GM18520 (cell line): ENCODE data around the gene SLCO2A1.

ENCODE experiments used
- ATAC-seq: cut with Tn5 transposase; IDR thresholded peaks from one replicate; pipeline ENCODE4 v1.9.1; 2021; ENCODE audit not compliant: unreplicated experiment

The SLCO2A1 gene

DNA sequence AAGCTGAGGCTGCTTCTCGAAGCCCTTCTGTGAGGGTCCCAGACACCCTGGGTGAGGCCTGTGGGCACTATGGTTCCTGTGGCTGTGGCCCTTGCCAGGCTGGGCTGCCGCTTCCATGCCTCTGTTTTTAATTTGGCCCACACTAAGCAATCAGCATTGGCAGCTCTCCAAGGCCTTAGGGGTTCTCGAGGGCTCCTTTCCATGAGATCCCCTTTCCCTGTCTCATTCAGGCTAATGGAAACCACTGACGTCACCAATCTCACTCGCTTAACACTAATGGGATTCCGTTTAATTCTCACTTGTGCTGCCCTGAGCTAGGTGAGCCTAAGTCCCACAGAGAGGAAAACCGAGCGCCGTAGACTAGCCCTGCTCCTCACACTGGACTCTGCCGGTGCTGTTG is 73.8 kb downstream of the SLCO2A1 start:
- ATAC-seq: no peak

DNA sequence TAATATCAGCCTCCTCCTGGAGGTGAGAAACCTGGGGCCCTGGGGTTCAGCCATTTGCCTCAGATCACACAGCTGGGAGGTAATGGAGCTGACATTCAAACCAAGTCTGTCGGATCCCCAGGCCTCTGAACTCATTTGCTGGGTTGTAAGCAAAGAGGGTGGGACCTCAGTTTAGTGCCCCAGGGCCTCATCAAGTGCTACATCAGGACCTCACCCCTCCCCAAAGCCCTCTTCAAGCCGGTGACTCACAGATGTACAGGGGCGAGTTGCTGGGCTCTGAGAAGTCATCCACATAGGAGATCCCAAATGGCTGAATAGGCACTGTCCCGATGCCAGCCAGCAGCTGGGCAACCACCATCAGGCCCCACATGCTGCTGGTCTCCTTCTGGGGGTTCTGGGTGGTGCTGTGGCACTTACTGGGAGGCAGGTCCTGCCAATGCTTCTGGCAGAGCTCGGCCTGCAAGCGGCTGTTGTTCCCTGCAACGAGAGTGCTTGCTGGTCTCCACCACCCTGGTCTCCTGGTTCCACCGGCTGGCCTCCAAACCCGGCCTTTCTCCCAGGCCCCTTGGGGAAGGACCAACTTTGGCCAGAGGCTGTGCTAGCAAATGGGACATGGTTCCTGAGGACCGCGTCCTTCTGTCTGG is 74.9 kb downstream of the SLCO2A1 start:
- no peak for ATAC-seq

DNA sequence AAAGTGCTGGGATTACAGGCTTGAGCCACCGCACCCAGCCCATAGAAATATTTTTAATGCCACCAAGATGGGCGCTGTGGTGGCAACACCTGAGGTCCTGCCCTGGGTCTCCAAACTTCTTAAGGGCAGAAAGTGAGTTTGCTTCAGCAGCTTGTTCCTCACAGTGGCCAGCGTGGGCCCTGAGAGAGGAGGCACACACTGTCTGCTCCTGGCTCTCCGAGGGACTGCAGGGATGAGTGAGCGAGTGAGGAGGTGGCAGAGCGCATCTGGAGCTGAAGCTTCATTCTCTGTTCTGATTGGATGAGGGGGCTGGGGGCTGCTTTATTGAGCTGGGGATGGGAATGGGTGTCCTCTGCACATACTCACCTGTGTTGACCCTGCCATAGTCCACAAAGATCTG is 76.4 kb downstream of the SLCO2A1 start:
- ATAC-seq: no peak

DNA sequence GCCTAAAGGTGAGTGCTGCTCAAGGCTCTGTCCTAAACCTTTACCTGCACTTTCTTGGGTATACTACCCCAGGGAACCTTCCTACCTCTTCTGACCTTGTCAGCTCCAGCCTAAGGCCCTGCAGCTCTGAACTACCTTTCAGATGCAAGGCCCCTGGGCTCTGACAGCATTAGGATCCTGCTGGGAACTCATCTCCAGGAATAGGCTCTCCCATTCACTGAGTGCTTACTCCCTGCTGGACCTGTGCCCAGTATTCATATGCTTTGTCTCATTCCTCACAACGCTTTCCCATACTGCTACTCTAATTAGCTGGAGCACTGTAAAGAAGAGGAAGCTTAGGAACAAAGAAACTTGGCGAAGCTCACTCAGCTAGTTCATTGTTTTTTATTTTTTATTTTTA is 80.3 kb downstream of the SLCO2A1 start:
- no peak for ATAC-seq

DNA sequence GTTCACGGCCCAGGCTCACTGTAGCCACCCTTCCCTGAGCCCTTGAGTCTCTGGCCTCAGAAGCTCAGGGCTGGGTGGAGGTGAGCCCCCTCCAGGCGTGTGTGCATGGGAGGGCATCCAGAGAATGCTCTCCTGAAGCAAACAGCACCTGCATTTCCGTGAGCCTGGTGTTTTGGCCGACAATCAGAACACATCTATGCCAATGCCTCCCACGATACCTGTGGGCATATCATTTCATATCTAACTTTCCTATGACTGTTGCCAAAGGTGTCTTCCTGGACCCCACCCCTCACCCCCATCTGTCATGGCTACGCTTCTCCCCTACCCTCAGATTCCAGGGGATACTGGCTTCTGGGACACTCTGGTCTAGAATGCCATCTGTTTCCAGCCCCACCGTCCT is 80.7 kb downstream of the SLCO2A1 start:
- ATAC-seq: no peak

DNA sequence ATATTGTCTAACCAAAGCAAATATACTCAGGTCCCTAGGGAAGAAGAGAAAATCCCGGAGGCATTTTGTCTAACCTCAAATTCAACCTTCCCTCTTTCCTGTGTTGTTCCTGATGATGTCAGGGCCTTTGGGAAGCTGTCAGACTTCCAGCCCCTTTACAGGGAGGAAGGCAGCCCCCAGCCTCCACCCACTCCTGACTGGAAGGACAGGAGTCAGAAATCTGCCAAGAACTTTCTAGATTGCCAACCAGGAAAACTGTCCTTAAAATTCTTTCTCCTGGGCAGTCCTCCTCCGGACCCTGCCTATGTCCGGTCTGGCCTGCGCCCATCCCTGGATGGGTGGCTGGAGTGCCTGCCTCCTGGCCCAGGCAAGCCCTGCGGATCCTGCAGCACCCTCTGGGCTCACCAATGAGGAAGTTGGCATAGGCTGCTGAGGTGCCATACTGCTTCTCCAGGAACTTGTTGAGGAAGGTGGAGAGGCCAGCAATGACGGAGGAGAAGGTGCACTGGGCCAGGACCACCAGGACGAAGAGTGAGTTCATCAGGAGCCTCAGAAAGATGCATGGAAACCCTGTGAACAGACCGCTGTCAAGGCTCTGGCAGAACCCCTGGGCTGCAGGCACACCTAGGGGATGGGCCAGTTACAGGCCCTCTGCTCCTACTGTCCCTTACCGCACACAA is 81.5 kb downstream of the SLCO2A1 start:
- ATAC-seq: no peak

DNA sequence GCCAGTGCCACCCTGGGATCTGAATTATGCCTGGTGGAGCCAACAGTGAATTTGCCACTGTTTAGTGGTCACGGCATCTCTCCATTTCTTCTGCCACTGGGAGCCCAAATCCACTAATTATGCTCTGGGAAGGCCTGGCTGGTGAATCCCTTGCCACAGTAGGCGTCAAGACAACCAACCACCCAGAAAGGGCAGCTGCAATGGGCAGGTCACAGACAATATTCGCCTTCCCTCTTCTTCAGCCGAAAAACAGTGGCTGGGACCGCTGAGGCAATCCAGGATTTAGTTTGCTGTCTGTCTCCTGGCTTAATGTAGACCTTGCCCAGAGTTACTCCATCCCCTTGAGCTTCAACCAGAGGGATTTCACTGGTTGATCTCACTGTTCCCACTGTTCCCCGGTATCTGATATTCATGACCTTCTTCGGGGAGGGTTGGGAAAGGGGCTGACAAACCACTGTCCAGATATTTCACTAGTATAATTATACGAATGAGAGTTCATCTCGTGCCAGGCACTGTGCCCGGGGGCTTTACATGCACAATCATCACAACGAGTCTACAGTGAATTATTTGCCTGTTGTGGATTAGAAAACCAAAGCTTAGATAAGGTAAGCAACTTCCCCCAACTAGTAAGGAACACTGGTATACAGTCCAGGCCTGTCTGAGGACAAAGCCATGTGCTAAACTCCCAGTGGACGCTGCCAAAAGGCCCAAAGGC is 84.2 kb downstream of the SLCO2A1 start:
- ATAC-seq: no peak

DNA sequence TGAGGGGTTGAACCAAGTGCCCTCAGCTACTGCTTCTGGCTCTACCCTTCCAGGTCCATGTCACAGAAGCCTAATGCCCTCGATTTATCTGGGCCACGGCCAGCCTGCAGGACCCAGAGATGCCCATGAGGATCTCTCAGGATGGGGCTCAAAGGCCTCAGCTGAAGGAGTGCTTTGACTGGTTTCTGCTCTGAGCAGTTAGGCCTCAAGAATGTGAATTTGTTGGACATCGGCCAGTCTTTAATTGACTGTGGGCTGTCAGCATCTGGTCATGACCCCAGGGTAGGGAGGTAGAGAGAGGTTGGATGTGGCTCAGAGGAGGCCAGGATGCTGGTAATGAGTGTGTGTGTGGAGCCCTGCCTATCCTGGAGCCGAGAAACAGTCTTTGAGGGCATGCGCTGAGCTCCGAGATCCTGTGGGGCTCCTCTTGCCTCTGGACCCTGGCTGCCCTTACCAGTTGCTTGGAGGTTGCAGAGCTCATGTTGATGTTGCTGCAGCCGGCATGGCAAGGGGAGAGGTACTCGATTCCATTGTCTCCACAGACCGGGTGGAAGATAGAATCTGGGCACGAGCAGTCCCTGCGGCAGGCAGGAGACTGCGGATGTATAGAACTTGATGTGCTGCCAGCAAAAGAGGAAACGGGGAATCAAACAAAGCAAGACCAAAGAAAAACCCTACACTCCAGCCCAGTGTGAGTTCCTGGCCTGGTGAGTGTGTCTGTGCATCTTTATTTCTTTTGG is 84.9 kb downstream of the SLCO2A1 start:
- ATAC-seq: no peak

DNA sequence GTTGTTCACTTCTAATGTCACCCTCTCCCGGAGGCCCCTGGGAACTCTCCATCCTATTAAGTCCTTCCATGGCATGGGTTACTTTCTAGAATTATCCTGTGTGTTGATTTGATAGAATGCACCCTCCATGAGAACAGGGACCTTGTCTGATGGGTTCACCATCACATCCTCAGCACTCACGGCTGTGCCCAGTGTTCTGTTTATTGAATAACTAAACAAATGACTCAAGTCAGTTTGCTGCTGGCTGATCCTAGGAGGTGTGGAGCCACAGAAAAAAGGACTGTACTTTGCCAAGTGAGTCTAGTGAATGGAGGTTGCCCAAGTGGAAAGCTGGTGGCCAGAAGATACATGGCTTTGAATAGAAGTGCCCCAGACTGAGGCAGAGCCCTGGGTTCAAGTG is 85.5 kb downstream of the SLCO2A1 start:
- no peak for ATAC-seq

DNA sequence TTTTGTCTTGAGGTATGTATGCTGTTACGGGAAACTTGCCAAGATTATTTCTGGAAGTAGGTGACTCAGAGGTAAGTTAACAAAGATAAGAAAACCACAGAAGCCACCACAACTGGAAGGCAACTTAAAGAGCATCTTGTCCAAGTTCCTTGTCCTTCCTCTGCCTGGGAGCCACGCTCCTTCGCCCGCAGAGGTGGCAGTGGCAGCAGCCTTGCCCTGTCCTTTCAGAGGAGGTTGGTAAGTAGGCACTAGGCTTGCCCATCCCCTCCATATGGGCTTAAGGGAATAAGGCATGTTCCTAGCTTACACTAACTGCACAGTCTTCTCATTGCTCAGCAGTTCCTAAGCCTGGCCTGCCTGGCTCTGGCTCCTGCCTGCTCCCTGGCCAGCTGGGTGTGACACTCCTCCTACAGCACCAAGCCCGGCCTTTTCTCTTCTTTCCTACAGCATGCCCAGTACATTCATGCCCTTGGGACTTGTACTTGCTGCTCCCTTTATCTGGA is 86.0 kb downstream of the SLCO2A1 start:
- ATAC-seq: no peak

DNA sequence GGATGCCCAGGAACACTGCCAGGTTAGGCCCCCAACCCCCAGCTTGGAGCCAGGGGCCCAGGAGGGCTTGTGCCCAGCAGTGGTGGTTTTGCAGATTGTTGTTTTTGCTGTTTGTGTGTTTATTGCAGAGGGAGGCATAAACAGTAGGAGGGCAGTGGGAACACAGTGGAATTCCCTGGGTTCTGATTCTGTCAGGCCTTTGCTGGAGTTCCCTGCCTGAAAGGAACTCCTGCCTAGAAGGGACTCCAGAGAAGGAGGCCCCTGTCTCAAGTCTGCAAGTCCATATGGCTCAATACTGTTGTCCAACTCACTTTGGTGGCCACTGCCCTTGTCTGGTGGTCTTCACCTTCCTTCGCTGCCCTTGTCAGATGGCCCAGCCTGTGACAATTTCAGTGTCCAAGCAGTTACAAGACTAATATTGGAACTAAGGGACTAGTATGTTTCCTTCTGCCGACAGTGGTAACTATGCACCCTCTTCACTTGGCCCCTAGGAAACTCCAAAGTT is 86.6 kb downstream of the SLCO2A1 start:
- no peak for ATAC-seq

DNA sequence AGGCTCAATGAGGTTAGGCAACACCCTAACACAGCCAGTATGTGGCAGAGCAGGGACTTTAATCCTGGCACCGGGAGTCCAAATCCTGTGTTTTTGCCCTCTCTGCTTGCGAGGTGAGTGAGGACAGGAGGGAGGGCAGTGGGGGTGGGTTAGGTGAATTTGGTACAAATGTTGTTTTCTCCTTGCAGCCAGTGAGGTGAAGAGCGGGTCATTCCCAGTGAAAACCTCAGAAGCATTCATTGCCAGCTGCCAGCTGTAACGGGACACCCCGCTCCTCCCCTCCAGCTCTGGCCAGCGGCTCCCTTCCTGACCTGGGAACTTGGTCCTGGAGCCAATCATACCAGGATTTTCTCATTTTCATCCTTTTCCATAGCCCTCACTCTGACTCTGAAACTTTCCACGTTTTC is 88.3 kb downstream of the SLCO2A1 start:
- ATAC-seq: no peak

DNA sequence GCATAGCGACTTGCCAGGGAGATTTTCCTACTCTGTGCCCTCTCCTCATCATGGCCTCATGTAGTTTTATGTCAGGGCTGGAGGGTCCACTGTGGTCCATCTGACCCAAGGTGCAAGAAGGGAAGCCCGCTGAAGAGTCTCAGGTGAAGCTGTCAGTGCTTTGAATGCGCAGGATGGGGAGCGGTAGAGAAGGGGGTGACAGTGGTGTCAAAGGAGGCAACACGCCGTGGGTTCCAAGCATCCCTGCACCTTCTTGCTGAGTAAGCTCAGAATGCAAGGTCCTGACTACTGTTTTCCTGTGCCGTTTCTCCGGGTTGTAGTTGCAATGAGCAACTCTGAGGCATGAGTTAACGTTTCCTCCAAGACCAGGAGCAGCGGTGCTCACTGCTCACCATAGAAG is 89.2 kb downstream of the SLCO2A1 start:
- no peak for ATAC-seq

DNA sequence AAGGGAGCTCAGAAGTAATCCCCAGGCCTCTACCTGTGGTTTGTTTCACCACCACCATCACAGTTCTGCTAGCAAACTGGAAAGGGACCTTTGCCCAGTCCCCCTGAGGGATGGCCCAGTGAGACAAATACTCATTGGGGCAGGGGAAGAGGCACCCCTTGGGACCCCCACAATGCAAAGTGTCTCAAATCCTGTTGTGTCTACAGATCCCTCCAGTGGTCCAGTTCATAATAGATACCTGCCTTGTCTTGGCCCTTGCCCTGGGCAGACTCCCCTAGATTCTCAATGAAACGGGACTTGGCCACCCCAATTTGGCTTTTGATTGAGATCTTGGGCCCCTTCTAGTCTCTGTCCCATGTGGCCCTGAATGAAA is 90.3 kb downstream of the SLCO2A1 start:
- ATAC-seq: no peak

DNA sequence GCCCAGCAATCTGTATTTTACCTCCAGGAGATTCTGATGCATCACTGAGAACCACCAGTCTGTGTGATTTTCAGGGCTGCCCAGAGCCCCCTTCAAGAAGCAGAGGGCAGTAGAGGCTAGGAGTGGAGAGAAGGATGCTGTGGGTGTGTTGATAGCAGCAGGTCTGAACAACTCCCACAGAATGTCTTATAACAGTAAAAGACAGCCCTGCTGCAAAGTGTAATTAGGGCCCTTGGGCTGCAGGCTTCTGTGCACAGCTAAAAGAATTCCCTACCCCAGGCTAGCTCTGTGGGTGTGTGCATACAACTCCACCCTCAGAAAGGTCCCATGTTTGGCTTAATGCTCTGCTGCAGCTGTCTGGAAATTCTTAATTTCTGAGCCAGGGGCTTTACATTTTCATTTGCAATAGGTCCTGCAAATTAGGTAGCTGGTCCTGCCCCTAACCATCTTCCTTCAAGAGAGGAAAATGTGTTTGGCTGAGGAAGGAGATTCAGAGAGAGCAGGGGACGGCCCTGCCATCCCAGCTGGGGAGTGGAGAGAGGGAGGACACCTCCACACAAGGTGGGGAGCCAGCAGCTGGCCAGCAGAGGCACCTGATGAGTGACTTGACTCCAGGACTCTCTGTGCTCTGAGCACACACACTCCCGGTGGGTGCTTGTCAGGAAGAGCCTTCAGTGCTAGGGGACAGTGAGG is 90.8 kb downstream of the SLCO2A1 start:
- no peak for ATAC-seq

DNA sequence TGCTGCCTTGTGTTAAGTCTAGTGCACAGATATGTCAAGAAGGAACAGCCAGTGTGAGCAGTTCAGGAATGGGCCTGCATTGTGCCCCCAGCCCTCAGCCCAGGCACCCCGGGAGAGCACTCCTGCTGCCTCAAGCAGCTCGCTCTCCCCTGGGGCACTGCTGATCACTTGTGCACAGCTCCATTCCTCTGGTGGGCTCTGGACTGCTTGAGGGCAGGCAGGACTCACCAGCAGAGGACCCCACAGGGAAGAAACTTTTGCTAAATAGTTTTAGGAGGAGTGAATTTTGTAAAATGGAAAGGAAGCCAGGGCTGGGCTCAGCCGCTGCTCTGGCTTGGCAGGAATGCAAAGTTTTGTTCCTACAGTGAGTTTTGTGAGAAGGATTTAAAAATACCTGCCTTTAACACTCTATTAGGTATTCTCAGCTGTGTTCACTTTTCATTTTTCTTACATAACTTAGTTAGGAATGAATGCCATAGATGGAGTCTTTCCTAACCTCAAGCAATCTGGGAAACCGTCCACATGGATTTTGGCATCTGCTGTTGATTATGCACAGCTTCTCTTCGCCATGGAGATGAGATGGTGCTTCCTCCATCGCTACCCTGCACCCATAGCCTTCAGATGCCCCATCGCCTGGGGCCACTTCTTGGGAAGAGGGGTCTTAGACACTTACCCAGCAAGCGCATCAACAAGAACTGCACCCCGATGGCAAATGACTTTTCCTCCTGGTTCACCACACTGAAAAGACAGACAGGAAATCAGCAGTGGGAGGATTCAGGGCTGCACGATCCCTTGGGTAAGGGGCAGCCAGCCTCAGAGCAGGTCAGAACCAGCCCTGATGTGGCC is 91.7 kb downstream of the SLCO2A1 start:
- ATAC-seq: no peak

DNA sequence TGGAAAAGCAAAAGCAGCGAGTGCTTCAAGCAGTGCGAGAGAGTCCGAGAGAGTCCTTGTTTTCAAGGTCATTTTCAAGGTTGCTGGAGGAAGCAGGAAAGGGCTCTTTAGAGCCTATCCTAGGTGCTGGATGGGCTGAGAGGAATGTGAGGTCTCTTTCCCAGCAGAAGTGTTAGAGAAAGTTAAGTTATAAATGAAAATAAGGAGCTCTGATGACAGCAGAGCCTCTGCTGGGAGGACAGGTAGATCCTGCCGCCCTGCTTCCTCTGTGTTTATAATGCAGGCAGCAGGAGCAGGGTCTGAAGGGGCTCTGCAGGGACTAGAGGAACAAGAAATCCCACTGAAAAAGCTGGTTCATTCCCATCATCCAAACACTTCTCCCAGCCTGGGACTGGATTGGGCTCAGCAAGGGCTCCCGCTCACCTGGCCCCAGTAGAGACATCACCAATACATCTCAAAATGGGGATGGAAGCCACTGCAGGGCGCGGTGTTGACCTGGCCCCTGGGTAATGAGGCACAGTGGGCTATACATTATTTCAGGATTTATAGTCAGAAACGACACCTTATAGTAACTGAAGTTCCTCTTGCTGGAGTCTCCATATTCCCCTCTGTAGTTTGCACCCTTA is 92.6 kb downstream of the SLCO2A1 start:
- ATAC-seq: no peak

DNA sequence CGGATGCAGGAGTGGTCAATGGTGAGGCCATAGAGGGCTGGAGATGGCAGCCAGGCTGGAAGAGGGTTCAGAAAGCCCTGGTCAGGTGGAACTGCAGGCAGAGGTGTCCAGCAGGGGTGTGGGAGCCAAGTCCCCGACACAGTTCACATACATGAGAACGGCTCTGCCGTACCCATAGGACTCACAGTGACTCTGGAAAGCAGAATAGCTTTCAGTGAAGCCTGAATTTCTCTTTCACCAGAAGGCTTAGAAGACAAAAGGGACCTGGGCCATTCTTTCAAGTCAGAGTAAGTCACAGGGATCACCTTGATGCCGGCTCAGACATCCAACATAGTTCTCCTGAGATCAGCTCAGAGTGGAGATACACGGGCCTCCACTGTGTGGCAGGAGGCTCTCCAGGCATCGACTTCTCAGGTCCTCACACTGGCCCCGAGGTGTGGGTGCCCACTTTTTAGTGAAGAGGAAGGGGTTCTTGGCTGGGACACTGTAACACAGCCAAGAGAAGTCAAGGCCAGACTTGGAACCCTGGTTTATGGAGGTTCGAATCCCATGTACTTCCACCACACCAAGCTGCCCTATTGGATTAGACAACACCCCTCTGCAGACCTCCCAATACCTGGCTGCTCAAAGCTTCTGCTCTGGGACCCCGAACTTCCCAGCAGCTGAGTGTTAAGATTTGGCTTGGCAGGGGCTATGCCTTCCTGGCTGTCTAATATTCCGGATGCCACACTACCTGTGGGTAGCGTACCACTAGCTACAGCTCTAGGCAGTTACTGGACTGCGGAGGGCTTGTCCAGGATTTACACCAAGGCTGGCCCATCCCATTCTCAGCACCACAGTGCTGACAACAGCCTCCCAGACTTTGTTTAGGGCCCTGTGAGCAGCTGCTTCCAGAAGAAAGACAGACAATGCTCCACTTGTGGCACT is 93.6 kb downstream of the SLCO2A1 start:
- no peak for ATAC-seq
